GM08714 (cell line): ENCODE measurements around the gene TEPSIN.
A peak's percentile ranks its signal among the peaks of the same experiment; 100 is the strongest.

Source experiments
- H3K4me3 ChIP-seq: fragments of 200-500 bp; sonication (Bioruptor generic); 2 replicates; pipeline ENCODE4 v1.5.1; 2014; ENCODE audit warnings: mild to moderate bottlenecking, low read length, inconsistent platforms
- ZNF274 ChIP-seq: IDR thresholded peaks from 2 replicates; pipeline ENCODE4 v1.6.1; 2012; ENCODE audit warnings: mild to moderate bottlenecking, low read depth, low read length

Gene TEPSIN

GRCh38 chr17:81240761-81241160, 1.9 kb upstream of the TEPSIN start:
- H3K4me3 ChIP-seq: peak overlapping the region; percentile 90; the same call in 1 of the 2 replicates
- no peak for TF ChIP-seq ZNF274

- TF ChIP-seq ZNF274: no peak
- H3K4me3 ChIP-seq: peak overlapping the region; percentile 90
Observed at GRCh38 chr17:81239714-81240555, 1.1 kb upstream of the TEPSIN start.

GRCh38 chr17:81238490-81238814, 403 bp downstream of the TEPSIN start:
- peak overlapping the region; percentile 89 for H3K4me3 ChIP-seq
- no peak for TF ChIP-seq ZNF274

GRCh38 chr17:81237591-81238489, 1.0 kb downstream of the TEPSIN start:
- TF ChIP-seq ZNF274: no peak
- peak overlapping the region; percentile 89 for H3K4me3 ChIP-seq

- no peak overlapping the region for H3K4me3 ChIP-seq
- no peak for TF ChIP-seq ZNF274
Observed at GRCh38 chr17:81236784-81237183, 2.1 kb downstream of the TEPSIN start.

- no peak overlapping the region for H3K4me3 ChIP-seq
- no peak for TF ChIP-seq ZNF274
Observed at GRCh38 chr17:81235822-81236740, 2.8 kb downstream of the TEPSIN start.

GRCh38 chr17:81234940-81235821, 3.7 kb downstream of the TEPSIN start:
- no peak for TF ChIP-seq ZNF274

GRCh38 chr17:81234506-81234855, 4.4 kb downstream of the TEPSIN start:
- TF ChIP-seq ZNF274: no peak
- H3K4me3 ChIP-seq: no peak overlapping the region

More at GRCh38 chr17:81234940-81235821, 3.7 kb downstream of the TEPSIN start:
- no peak overlapping the region for H3K4me3 ChIP-seq

GRCh38 chr17:81233811-81234505, 4.9 kb downstream of the TEPSIN start:
- TF ChIP-seq ZNF274: no peak

GRCh38 chr17:81233316-81233715, 5.5 kb downstream of the TEPSIN start:
- H3K4me3 ChIP-seq: no peak overlapping the region
- TF ChIP-seq ZNF274: no peak

More at GRCh38 chr17:81233811-81234505, 4.9 kb downstream of the TEPSIN start:
- no peak overlapping the region for H3K4me3 ChIP-seq

- H3K4me3 ChIP-seq: no peak overlapping the region
- TF ChIP-seq ZNF274: no peak
Observed at GRCh38 chr17:81232616-81233241, 6.1 kb downstream of the TEPSIN start.
